Measurements from ENCODE around the gene BGN. TPM values are rescaled to one million over a fixed set of nuclear protein-coding genes. Genes with fewer than 3 reads are reported as not detected.

The BGN gene
- total and polyA plus RNA-seq, 2 donors (not counting 1 experiment from before 2014, with no cell fraction given), result not detected

- TF ChIP-seq CTCF (IDR thresholded peaks at IDR 0.05) (no peak), EZH2 (IDR thresholded peaks at IDR 0.05; ENCODE audit: borderline replicate concordance, insufficient read depth, low read depth, low read length, poor library complexity, severe bottlenecking) (no peak)
- Histone ChIP-seq H3K9ac (ENCODE audit: low read length) (no peak overlapping the region), H3K27me3 (replicated peaks in 1 of 4; ENCODE audit: control extremely low read depth in 1 of 4, control insufficient read depth in 3 of 4, insufficient read depth in 4 of 4, low read length in 3 of 4) (no peaks in the 10 kb centered on the region), H3K4me3 (ENCODE audit: control extremely low read depth in 1 of 5, extremely low read depth in 1 of 5, insufficient read depth in 1 of 5, low read depth in 2 of 5, low read length in 4 of 5) (no peak overlapping the region), H3K4me2 (replicated peaks; ENCODE audit: low read depth, low read length, poor library complexity, severe bottlenecking) (no peak overlapping the region), H4K20me1 (ENCODE audit: control insufficient read depth, insufficient read depth, low read length, poor library complexity, severe bottlenecking) (no peaks in the 10 kb centered on the region), H3K9me3 (ENCODE audit: control extremely low read depth in 1 of 3, control insufficient read depth in 2 of 3, insufficient read depth in 1 of 3, low read length in 2 of 3) (no peaks in the 10 kb centered on the region), H3K27ac (ENCODE audit: low read length in 2 of 2) (no peak overlapping the region), H3K79me2 (ENCODE audit: control insufficient read depth, insufficient read depth, low read length) (no peaks in the 10 kb centered on the region), H3K36me3 (replicated peaks in 1 of 2; ENCODE audit: control extremely low read depth in 1 of 2, control insufficient read depth in 1 of 2, extremely low read depth in 1 of 2, insufficient read depth in 2 of 2, low read length in 1 of 2) (no peaks in the 10 kb centered on the region), H2AFZ (ENCODE audit: insufficient read depth, low read depth, low read length, poor library complexity, severe bottlenecking) (no peak overlapping the region), H3K4me1 (ENCODE audit: control insufficient read depth in 2 of 2, insufficient read depth in 2 of 2, low read length in 2 of 2) (peaks cover 0 to under 1% of the 10 kb centered on the region in 2 donors)
- DNase-seq (no peak), ATAC-seq (ENCODE audit: low read depth) (no peak)
- H3K4me1 Mint-ChIP-seq, result no peaks in the 10 kb centered on the region
- WGBS (ENCODE audit: insufficient coverage), result 86% methylated on average over 1 of the region's 8 CpGs
- no peak overlapping the region for H3K27ac Mint-ChIP-seq
- ChIA-PET POLR2A (no interaction called here), CTCF (interaction anchor here (1.0 kb wide), 1 partner anchor 9 kb away, joined by 3 read pairs; no protein-coding TSS in a partner anchor)
- no peak overlapping the region for H3K4me3 Mint-ChIP-seq
- H3K9me3 Mint-ChIP-seq (ENCODE audit: insufficient read depth), result no peaks in the 10 kb centered on the region
- H3K27me3 Mint-ChIP-seq, result peaks cover 6% of the 10 kb centered on the region
- intact Hi-C loops (cut with micrococcal nuclease), result no loop called here
These were observed 49.9 kb downstream of the BGN start for GRCh38 chrX:153544727-153545126.

GRCh38 chrX:153546386-153546785 is 51.6 kb downstream of the BGN start:
- TF ChIP-seq CTCF (IDR thresholded peaks at IDR 0.05) (no peak), EZH2 (IDR thresholded peaks at IDR 0.05; ENCODE audit: borderline replicate concordance, insufficient read depth, low read depth, low read length, poor library complexity, severe bottlenecking) (no peak)
- H3K79me2 ChIP-seq (ENCODE audit: control insufficient read depth, insufficient read depth, low read length), result no peaks in the 10 kb centered on the region
- H4K20me1 ChIP-seq (ENCODE audit: control insufficient read depth, insufficient read depth, low read length, poor library complexity, severe bottlenecking), result no peaks in the 10 kb centered on the region
- DNase-seq (no peak), ATAC-seq (ENCODE audit: low read depth) (no peak)
- H2AFZ ChIP-seq (ENCODE audit: insufficient read depth, low read depth, low read length, poor library complexity, severe bottlenecking), result no peak overlapping the region
- H3K27me3 Mint-ChIP-seq, result peaks cover 6% of the 10 kb centered on the region
- no peaks in the 10 kb centered on the region for H3K9me3 Mint-ChIP-seq (ENCODE audit: insufficient read depth)
- no peak overlapping the region for H3K27ac Mint-ChIP-seq
- no peaks in the 10 kb centered on the region for H3K36me3 ChIP-seq (replicated peaks in 1 of 2; ENCODE audit: control extremely low read depth in 1 of 2, control insufficient read depth in 1 of 2, extremely low read depth in 1 of 2, insufficient read depth in 2 of 2, low read length in 1 of 2)
- 90% methylated on average over 7 of the region's 11 CpGs for WGBS (ENCODE audit: insufficient coverage)
- no peaks in the 10 kb centered on the region for H3K4me1 ChIP-seq (ENCODE audit: control insufficient read depth in 2 of 2, insufficient read depth in 2 of 2, low read length in 2 of 2)
- no peak overlapping the region for H3K4me3 ChIP-seq (ENCODE audit: control extremely low read depth in 1 of 5, extremely low read depth in 1 of 5, insufficient read depth in 1 of 5, low read depth in 2 of 5, low read length in 4 of 5)
- no peak overlapping the region for H3K9ac ChIP-seq (ENCODE audit: low read length)
- POLR2A ChIA-PET, result no interaction called here
- H3K27ac ChIP-seq (ENCODE audit: low read length in 2 of 2), result no peak overlapping the region
- no peak overlapping the region for H3K4me3 Mint-ChIP-seq
- H3K9me3 ChIP-seq (ENCODE audit: control extremely low read depth in 1 of 3, control insufficient read depth in 2 of 3, insufficient read depth in 1 of 3, low read length in 2 of 3), result no peaks in the 10 kb centered on the region
- H3K27me3 ChIP-seq (replicated peaks in 1 of 4; ENCODE audit: control extremely low read depth in 1 of 4, control insufficient read depth in 3 of 4, insufficient read depth in 4 of 4, low read length in 3 of 4), result no peaks in the 10 kb centered on the region
- no peak overlapping the region for H3K4me2 ChIP-seq (replicated peaks; ENCODE audit: low read depth, low read length, poor library complexity, severe bottlenecking)
- CTCF ChIA-PET, result interaction anchor here (0.9 to 1.6 kb wide), 2 partner anchors 11 to 115 kb away, joined by 3 read pairs; no protein-coding TSS in a partner anchor
- H3K4me1 Mint-ChIP-seq, result no peaks in the 10 kb centered on the region
- intact Hi-C loops (cut with micrococcal nuclease), result no loop called here
